H1 (cell line): Measurements from ENCODE around the gene STARD13. TPM values are rescaled to one million over a fixed set of nuclear protein-coding genes. Genes with fewer than 3 reads are reported as not detected.

Experiments used
- CTCF ChIA-PET: fragments of 300-600 bp; sonication (Branson Sonifier 250); formaldehyde crosslinking; loops from one replicate; lab custom pipeline; 2021; ENCODE audit not compliant: partially characterized antibody; lab: Charles Lee
- POLR2A ChIA-PET: fragments of 300-600 bp; sonication (Branson Sonifier 250); formaldehyde crosslinking; loops from one replicate; lab custom pipeline; 2021; ENCODE audit warnings: inconsistent platforms; ENCODE audit not compliant: partially characterized antibody; lab: Charles Lee
- DNase-seq, 2 experiments: peaks; one replicate each; pipeline versions ENCODE4 v3.0.0 to v3.0.0-alpha.2; 2010 to 2022; ENCODE audit warnings: low spot score in 2 of 2, low read depth in 1 of 2, mixed read lengths in 1 of 2
- FAIRE-seq: peaks from 2 replicates; lab custom pipeline; 2011; peaks lifted over from hg19 to GRCh38; lab: Jason Lieb, UNC
- H2AFZ ChIP-seq: 2 replicates; pipeline ENCODE4 v1.8.1; 2012; ENCODE audit warnings: low read length, inconsistent platforms
- H2AK5ac ChIP-seq: 2 replicates; pipeline ENCODE4 v1.6.1; 2013; ENCODE audit warnings: low read depth, low read length
- H2BK120ac ChIP-seq: replicated peaks from 2 replicates; pipeline ENCODE3; 2013; ENCODE audit warnings: low read depth, low read length, inconsistent platforms
- H2BK12ac ChIP-seq: 2 replicates; pipeline ENCODE4 v1.6.1; 2013; ENCODE audit warnings: low read depth, low read length
- H2BK15ac ChIP-seq: 2 replicates; pipeline ENCODE4 v1.6.1; 2013; ENCODE audit warnings: low read length
- H2BK20ac ChIP-seq: 2 replicates; pipeline ENCODE4 v1.6.1; 2013; ENCODE audit warnings: low read length
- H2BK5ac ChIP-seq: 2 replicates; pipeline ENCODE4 v1.6.1; 2013; ENCODE audit warnings: low read depth, low read length
- H3K14ac ChIP-seq: 2 replicates; pipeline ENCODE4 v1.6.1; 2013; ENCODE audit warnings: inconsistent platforms; ENCODE audit not compliant: insufficient read length
- H3K18ac ChIP-seq: 2 replicates; pipeline ENCODE4 v1.6.1; 2013; ENCODE audit warnings: low read length; ENCODE audit errors: extremely low read depth
- H3K23ac ChIP-seq: 2 replicates; pipeline ENCODE4 v1.6.1; 2013; ENCODE audit warnings: inconsistent platforms; ENCODE audit not compliant: insufficient read length
- H3K23me2 ChIP-seq: 2 replicates; pipeline ENCODE4 v1.6.1; 2013; ENCODE audit warnings: low read depth, low read length
- H3K27ac ChIP-seq: 2 replicates; pipeline ENCODE4 v1.6.1; 2011; ENCODE audit warnings: low read depth, low read length, inconsistent platforms
- H3K27me3 ChIP-seq, 4 experiments: replicated peaks in 1 of 4; 1 replicate in 1 of 4; 2 replicates in 3 of 4; pipeline versions ENCODE4 v1.6.1 to v1.8.1; 2011 to 2013; ENCODE audit warnings: low read length in 3 of 4, mild to moderate bottlenecking in 3 of 4, inconsistent platforms in 2 of 4, mixed read lengths in 2 of 4, moderate library complexity in 1 of 4; ENCODE audit not compliant: control insufficient read depth in 3 of 4, insufficient read depth in 3 of 4; ENCODE audit errors: extremely low read depth in 1 of 4
- H3K36me3 ChIP-seq, 4 experiments: 2 replicates each; pipeline versions ENCODE4 v1.6.1 to v1.8.1; 2011 to 2013; ENCODE audit warnings: mild to moderate bottlenecking in 4 of 4, low read length in 3 of 4, moderate library complexity in 2 of 4, control low read depth in 1 of 4, inconsistent platforms in 1 of 4; ENCODE audit not compliant: insufficient read depth in 4 of 4, control insufficient read depth in 2 of 4
- H3K4ac ChIP-seq: replicated peaks from 2 replicates; pipeline ENCODE3; 2013; ENCODE audit warnings: low read length, low read depth, mixed read lengths, inconsistent platforms; ENCODE audit not compliant: insufficient read length
- H3K4me1 ChIP-seq, 4 experiments: replicated peaks in 1 of 4; 1 replicate in 1 of 4; 2 replicates in 3 of 4; pipeline versions ENCODE4 v1.6.1 to v1.8.1; 2011 to 2013; ENCODE audit warnings: low read length in 3 of 4, inconsistent platforms in 2 of 4, mixed read lengths in 1 of 4; ENCODE audit not compliant: insufficient read depth in 4 of 4, control insufficient read depth in 3 of 4
- H3K4me2 ChIP-seq, 2 experiments: 2 replicates each; pipeline versions ENCODE4 v1.6.1 to v1.8.1; 2011 to 2013; ENCODE audit warnings: low read depth in 2 of 2, low read length in 2 of 2, control low read depth in 1 of 2, inconsistent platforms in 1 of 2, mild to moderate bottlenecking in 1 of 2; ENCODE audit not compliant: insufficient read depth in 1 of 2
- H3K4me3 ChIP-seq, 4 experiments: fragments of 200-600, 300-600 bp in 1 of 4; sonication (generic), shearing (Covaris generic), sonication (Bioruptor Twin) in 1 of 4; 2 replicates each; pipeline versions ENCODE4 v1.5.1 to v1.8.1; 2011 to 2016; ENCODE audit warnings: low read length in 4 of 4, low read depth in 3 of 4, control low read depth in 2 of 4, inconsistent platforms in 2 of 4, mild to moderate bottlenecking in 2 of 4, mixed read lengths in 1 of 4, moderate library complexity in 1 of 4; ENCODE audit not compliant: insufficient read depth in 2 of 4; ENCODE audit errors: extremely low read depth in 1 of 4
- H3K56ac ChIP-seq: replicated peaks from 2 replicates; pipeline ENCODE3; 2013; ENCODE audit warnings: low read depth, mild to moderate bottlenecking, mixed read lengths, low read length, inconsistent platforms; ENCODE audit not compliant: insufficient read length
- H3K79me1 ChIP-seq: 2 replicates; pipeline ENCODE4 v1.6.1; 2013; ENCODE audit warnings: low read depth, low read length, control low read depth
- H3K79me2 ChIP-seq, 2 experiments: 2 replicates each; pipeline versions ENCODE4 v1.6.1 to v1.8.1; 2012 to 2013; ENCODE audit warnings: low read length in 2 of 2, mild to moderate bottlenecking in 2 of 2, inconsistent platforms in 1 of 2; ENCODE audit not compliant: insufficient read depth in 2 of 2, control insufficient read depth in 1 of 2
- H3K9ac ChIP-seq, 4 experiments: replicated peaks in 1 of 4; 1 replicate in 1 of 4; 2 replicates in 3 of 4; pipeline versions ENCODE4 v1.6.1 to v1.8.1; 2011 to 2013; ENCODE audit warnings: low read depth in 3 of 4, low read length in 3 of 4, control low read depth in 2 of 4, mild to moderate bottlenecking in 2 of 4, moderate library complexity in 2 of 4, inconsistent platforms in 1 of 4; ENCODE audit errors: extremely low read depth in 1 of 4
- H3K9me3 ChIP-seq, 2 experiments: 2 replicates each; pipeline versions ENCODE4 v1.6.1 to v1.8.1; 2012 to 2013; ENCODE audit warnings: mild to moderate bottlenecking in 2 of 2, moderate library complexity in 2 of 2, control low read depth in 1 of 2, inconsistent platforms in 1 of 2, low read depth in 1 of 2, low read length in 1 of 2, mixed read lengths in 1 of 2; ENCODE audit not compliant: insufficient read depth in 2 of 2
- H4K20me1 ChIP-seq, 2 experiments: replicated peaks in 1 of 2; 2 replicates each; pipeline versions ENCODE3 to v1.8.1; 2011 to 2013; ENCODE audit warnings: inconsistent platforms in 2 of 2, low read length in 2 of 2, mild to moderate bottlenecking in 1 of 2; ENCODE audit not compliant: insufficient read depth in 2 of 2, control insufficient read depth in 1 of 2
- H4K5ac ChIP-seq: 2 replicates; pipeline ENCODE4 v1.6.1; 2013; ENCODE audit warnings: low read length, low read depth, mixed read lengths, inconsistent platforms; ENCODE audit not compliant: insufficient read length
- H4K8ac ChIP-seq: 2 replicates; pipeline ENCODE4 v1.8.0; 2013; ENCODE audit warnings: mild to moderate bottlenecking, moderate library complexity, low read length, inconsistent platforms; ENCODE audit not compliant: insufficient read depth; ENCODE audit errors: extremely low read depth
- H4K91ac ChIP-seq: replicated peaks from 2 replicates; pipeline ENCODE3; 2013; ENCODE audit warnings: low read length, mixed read lengths, inconsistent platforms; ENCODE audit not compliant: insufficient read length
- ATF2 ChIP-seq: IDR thresholded peaks from 2 replicates; pipeline ENCODE4 v1.6.1; 2012; ENCODE audit warnings: low read length, inconsistent platforms
- EGR1 ChIP-seq: IDR thresholded peaks from 2 replicates; pipeline ENCODE4 v1.6.1; 2011; ENCODE audit warnings: low read depth, low read length, borderline replicate concordance
- GABPA ChIP-seq: IDR thresholded peaks from 2 replicates; pipeline ENCODE4 v1.6.1; 2011; ENCODE audit warnings: mild to moderate bottlenecking, low read length, moderate library complexity, borderline replicate concordance; ENCODE audit not compliant: insufficient read depth
- JUN ChIP-seq: IDR thresholded peaks from 2 replicates; pipeline ENCODE4 v1.6.1; 2011; ENCODE audit warnings: low read depth, mild to moderate bottlenecking, improper control_type of control experiment, low read length
- MAFK ChIP-seq: IDR thresholded peaks from 2 replicates; pipeline ENCODE4 v1.6.1; 2012; ENCODE audit warnings: low read depth, mild to moderate bottlenecking, improper control_type of control experiment, low read length
- NRF1 ChIP-seq: IDR thresholded peaks from 2 replicates; pipeline ENCODE4 v1.6.1; 2011; ENCODE audit warnings: mild to moderate bottlenecking, low read depth, low read length, improper control_type of control experiment
- RXRA ChIP-seq: IDR thresholded peaks from 2 replicates; pipeline ENCODE4 v1.6.1; 2011; ENCODE audit warnings: low read depth, mild to moderate bottlenecking, low read length, moderate library complexity; ENCODE audit not compliant: insufficient read depth
- SIN3A ChIP-seq, 2 experiments: IDR thresholded peaks in 1 of 2; conservative IDR thresholded peaks in 1 of 2; 2 replicates each; pipeline ENCODE4 v1.6.1; 2011 to 2012; ENCODE audit warnings: low read length in 2 of 2, improper control_type of control experiment in 1 of 2, low read depth in 1 of 2, mild to moderate bottlenecking in 1 of 2
- SP4 ChIP-seq: IDR thresholded peaks from 2 replicates; pipeline ENCODE4 v1.6.1; 2012; ENCODE audit warnings: low read length, inconsistent platforms
- TAF1 ChIP-seq: IDR thresholded peaks from 2 replicates; pipeline ENCODE4 v1.6.1; 2011; ENCODE audit warnings: mild to moderate bottlenecking, low read depth, low read length
- TEAD4 ChIP-seq: IDR thresholded peaks from 2 replicates; pipeline ENCODE4 v1.6.1; 2012; ENCODE audit warnings: low read depth, low read length, inconsistent platforms, mixed read lengths
- USF2 ChIP-seq: IDR thresholded peaks from 2 replicates; pipeline ENCODE4 v1.6.1; 2011; ENCODE audit warnings: low read length, improper control_type of control experiment
- WGBS, 2 experiments: shearing (Covaris generic) in 1 of 2; methylation state at CpG; one replicate each; pipeline versions ENCODE4 v1.1.6 to v1.1.7; 2013 to 2015; ENCODE audit warnings: low lambda C conversion rate in 2 of 2, mixed read lengths in 2 of 2, inconsistent platforms in 1 of 2, low coverage in 1 of 2, missing lambda C conversion rate in 1 of 2; ENCODE audit not compliant: insufficient replicate concordance in 2 of 2, insufficient coverage in 1 of 2, insufficient read length in 1 of 2; ENCODE audit errors: extremely low coverage in 1 of 2, missing lambda C conversion rate in 1 of 2; 5-methylcytosine and 5-hydroxymethylcytosine counted together
- polyA plus RNA-seq, 7 experiments: library from polyadenylated mRNA; depleted of rRNA in 3 of 7; stranded (reverse) in 5 of 7; unstranded in 2 of 7; fragments of >200 nt in 5 of 7; fragments of 200-250 nt in 2 of 7; gene quantifications; 1 replicate in 5 of 7; 2 replicates in 1 of 7; 4 replicates in 1 of 7; pipeline versions ENCODE4 v1.2.1 to v1.2.3, GENCODE V29; 2011 to 2013; ENCODE audit warnings: missing spikeins in 2 of 7, mixed read lengths in 2 of 7
- total RNA-seq: library from RNA; stranded (reverse); fragmentation: NEBNext Ultra II Directional; extraction: Animal tissue kit (Norgen Biotek cat#: 25700); gene quantifications from 2 replicates; pipeline ENCODE4 v1.2.1, GENCODE V29; 2021

STARD13 gene
- total and polyA plus RNA-seq, 2 of the 8 experiments (the other 6 are each of a cell fraction or from before 2014, with no cell fraction given), result 0.82 to 2.9 TPM

DNA sequence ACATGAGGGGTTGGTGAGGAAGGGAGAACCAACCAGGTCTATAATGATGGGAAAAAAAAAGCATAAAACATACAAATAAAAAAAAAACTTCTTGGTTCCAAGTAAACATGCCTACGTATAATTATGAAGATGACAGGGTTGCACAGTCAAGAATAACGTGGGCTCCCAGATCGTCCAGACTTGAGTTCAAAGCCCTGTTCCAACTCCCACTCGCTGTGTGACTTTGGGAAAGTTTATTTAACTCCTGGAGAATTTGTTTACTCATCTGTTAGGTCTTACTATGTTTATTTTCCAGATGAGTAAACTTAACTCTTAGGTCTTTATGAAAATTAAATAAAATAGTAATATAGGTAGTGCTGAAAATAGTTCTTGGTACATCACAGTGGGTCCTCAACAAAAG lies 13.8 kb downstream of the STARD13 start:
- Histone ChIP-seq H3K27me3 (no peaks in the 10 kb centered on the region), H2BK5ac (no peak overlapping the region), H4K91ac (no peak overlapping the region)
- TF ChIP-seq GABPA (no peak), EGR1 (no peak), ATF2 (no peak), TAF1 (no peak), SIN3A (conservative IDR thresholded peaks at IDR 0.05 in 1 of 2, IDR thresholded peaks at IDR 0.05 in 1 of 2; ENCODE audit: low read depth in 1 of 2, low read length in 2 of 2) (no peak), JUN (no peak), NRF1 (no peak), MAFK (no peak), SP4 (no peak), USF2 (no peak), RXRA (no peak), TEAD4 (no peak)
- TF ChIP-seq, all 59 proteins: peak for 0
- Histone ChIP-seq H4K8ac (no peak overlapping the region), H3K56ac (no peak overlapping the region), H2BK20ac (no peak overlapping the region), H3K14ac (no peak overlapping the region), H3K18ac (no peak overlapping the region), H3K79me1 (no peaks in the 10 kb centered on the region), H3K79me2 (no peaks in the 10 kb centered on the region; a peak in 1 of 4 replicates), H3K9ac (no peak overlapping the region), H2BK12ac (no peak overlapping the region), H2AK5ac (no peak overlapping the region), H3K4ac (no peak overlapping the region), H3K4me3 (no peak overlapping the region), H3K9me3 (no peaks in the 10 kb centered on the region), H4K5ac (no peak overlapping the region), H3K36me3 (no peaks in the 10 kb centered on the region), H4K20me1 (no peaks in the 10 kb centered on the region), H2BK120ac (no peak overlapping the region), H2AFZ (no peak overlapping the region), H2BK15ac (no peak overlapping the region), H3K23ac (no peak overlapping the region), H3K23me2 (no peaks in the 10 kb centered on the region), H3K4me2 (no peak overlapping the region), H3K4me1 (peaks cover 0 to 2% (median 0%) of the 10 kb centered on the region in 4 experiments; a peak in 2 of 7 replicates), H3K27ac (no peak overlapping the region)
- FAIRE-seq, result no peak
- POLR2A ChIA-PET, result no interaction called here
- CTCF ChIA-PET, result interaction anchor here (1.0 kb wide), 1 partner anchor 254 kb away, joined by 3 read pairs; no protein-coding TSS in a partner anchor
- WGBS, 2 experiments, result 94% methylated on average over 4 of the region's 4 CpGs; no CpG with 5 or more reads in 1 of the 2 experiments
- DNase-seq, result no peak
